Glomerular visceral epithelial cell (primary cell): ENCODE measurements around the gene ADAMTSL1.

ENCODE experiments used
- DNase-seq: peaks from one replicate; pipeline ENCODE4 v3.0.0-alpha.2; 2016; ENCODE audit errors: extremely low spot score

Gene ADAMTSL1

GRCh38 chr9:18665947-18666346 is 192.0 kb downstream of the ADAMTSL1 start:
- no peak for DNase-seq

- peak; percentile 57 for DNase-seq
These were observed 192.4 kb downstream of the ADAMTSL1 start for GRCh38 chr9:18666348-18666747.

GRCh38 chr9:18666986-18667772 is 193.2 kb downstream of the ADAMTSL1 start:
- DNase-seq = no peak

GRCh38 chr9:18668944-18669343 is 195.0 kb downstream of the ADAMTSL1 start:
- no peak for DNase-seq

- DNase-seq = no peak
These were observed 198.8 kb downstream of the ADAMTSL1 start for GRCh38 chr9:18672706-18673105.

- DNase-seq = no peak
These were observed 199.2 kb downstream of the ADAMTSL1 start for GRCh38 chr9:18673179-18673578.

GRCh38 chr9:18675332-18675731 is 201.4 kb downstream of the ADAMTSL1 start:
- DNase-seq = no peak

GRCh38 chr9:18675973-18676372 is 202.0 kb downstream of the ADAMTSL1 start:
- no peak for DNase-seq

- no peak for DNase-seq
These were observed 202.6 kb downstream of the ADAMTSL1 start for GRCh38 chr9:18676525-18676924.

GRCh38 chr9:18678821-18679590 is 205.1 kb downstream of the ADAMTSL1 start:
- DNase-seq = no peak

- no peak for DNase-seq
These were observed 209.0 kb downstream of the ADAMTSL1 start for GRCh38 chr9:18682907-18683306.

- DNase-seq = no peak
These were observed 209.4 kb downstream of the ADAMTSL1 start for GRCh38 chr9:18683312-18683711.

GRCh38 chr9:18683851-18684250 is 209.9 kb downstream of the ADAMTSL1 start:
- no peak for DNase-seq

- no peak for DNase-seq
These were observed 210.8 kb downstream of the ADAMTSL1 start for GRCh38 chr9:18684593-18685317.

GRCh38 chr9:18688581-18689565 is 214.9 kb downstream of the ADAMTSL1 start:
- no peak for DNase-seq

- DNase-seq = peak; percentile 20
These were observed 216.0 kb downstream of the ADAMTSL1 start for GRCh38 chr9:18689921-18690320.

- DNase-seq = no peak
These were observed 218.3 kb downstream of the ADAMTSL1 start for GRCh38 chr9:18692268-18692667.

GRCh38 chr9:18692962-18693361 is 219.0 kb downstream of the ADAMTSL1 start:
- no peak for DNase-seq

GRCh38 chr9:18694959-18695668 is 221.2 kb downstream of the ADAMTSL1 start:
- no peak for DNase-seq

- DNase-seq = no peak
These were observed 225.0 kb downstream of the ADAMTSL1 start for GRCh38 chr9:18698992-18699391.

GRCh38 chr9:18699764-18700163 is 225.8 kb downstream of the ADAMTSL1 start:
- DNase-seq = no peak
